ENCODE measurements around the gene SHANK2. TPM values are rescaled to one million over a fixed set of nuclear protein-coding genes. Genes with fewer than 3 reads are reported as not detected.

Gene SHANK2
- total and polyA plus RNA-seq, 2 donors (not counting 3 experiments of a cell fraction or from before 2014, with no cell fraction given): not detected

DNA sequence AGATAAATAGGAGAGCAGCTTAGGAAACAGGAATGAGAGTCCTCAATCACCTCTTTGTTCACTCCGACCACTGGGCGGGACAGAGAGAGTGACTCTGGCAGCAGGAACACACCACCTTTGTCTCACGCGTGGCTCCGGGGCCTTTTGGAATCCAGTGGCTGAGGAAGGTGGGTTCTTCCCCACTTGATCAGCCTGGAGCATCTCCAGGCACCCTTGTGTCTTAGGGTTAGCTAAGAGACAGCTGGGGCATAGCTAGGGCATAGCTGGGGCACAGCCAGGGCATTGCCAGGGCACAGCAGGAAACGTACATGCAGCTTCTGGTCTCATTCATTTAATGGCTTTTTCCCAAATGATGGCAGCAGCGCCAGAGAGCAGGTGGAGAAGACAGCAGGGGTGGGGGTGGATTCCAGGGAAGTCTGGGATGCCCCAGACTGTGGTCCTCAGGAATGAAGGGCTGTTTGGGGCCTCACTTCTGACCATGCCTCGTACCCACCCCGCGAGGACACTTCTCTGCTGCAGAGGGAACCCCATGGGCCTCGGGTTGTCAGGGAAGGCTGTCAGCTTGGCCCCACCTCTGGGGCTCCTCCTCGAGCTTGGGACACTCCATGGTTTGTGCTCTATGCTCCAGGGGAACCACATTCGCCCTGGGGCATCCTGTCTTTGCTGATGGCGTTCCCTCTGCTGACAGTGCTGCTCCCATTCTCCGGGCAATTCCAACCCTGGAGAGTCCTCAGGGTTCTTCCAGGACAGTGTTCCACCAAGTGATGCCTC is 30.4 kb upstream of the SHANK2 start:
- CTCF ChIA-PET: no interaction called here
- H3K4me2 ChIP-seq (ENCODE audit: insufficient read depth, low read length): no peak overlapping the region
- H3K9me1 ChIP-seq (replicated peaks; ENCODE audit: control insufficient read depth, extremely low read depth, insufficient read depth, low read length): no peaks in the 10 kb centered on the region
- no peaks in the 10 kb centered on the region for H3K9me3 ChIP-seq (replicated peaks; ENCODE audit: control insufficient read depth, insufficient read depth, low read length)
- TF ChIP-seq FOS (IDR thresholded peaks at IDR 0.05; ENCODE audit: borderline replicate concordance, insufficient read depth, low read length) (no peak), GATA2 (IDR thresholded peaks at IDR 0.05; ENCODE audit: insufficient read depth, insufficient read length, low read depth, low read length) (no peak), JUN (IDR thresholded peaks at IDR 0.05; ENCODE audit: borderline replicate concordance, insufficient read depth, insufficient read length, low read depth) (no peak), EZH2 (IDR thresholded peaks at IDR 0.05; ENCODE audit: borderline replicate concordance, low read depth, low read length, severe bottlenecking) (no peak), POLR2A (IDR thresholded peaks at IDR 0.05; ENCODE audit: low read depth, low read length) (no peak), MYC (IDR thresholded peaks at IDR 0.05; ENCODE audit: low read depth, low read length) (no peak), MAX (IDR thresholded peaks at IDR 0.05; ENCODE audit: insufficient read depth, insufficient read length) (no peak), POLR2AphosphoS5 (IDR thresholded peaks at IDR 0.05; ENCODE audit: insufficient read depth, low read depth, low read length) (no peak)
- TF ChIP-seq, protein P1, sequence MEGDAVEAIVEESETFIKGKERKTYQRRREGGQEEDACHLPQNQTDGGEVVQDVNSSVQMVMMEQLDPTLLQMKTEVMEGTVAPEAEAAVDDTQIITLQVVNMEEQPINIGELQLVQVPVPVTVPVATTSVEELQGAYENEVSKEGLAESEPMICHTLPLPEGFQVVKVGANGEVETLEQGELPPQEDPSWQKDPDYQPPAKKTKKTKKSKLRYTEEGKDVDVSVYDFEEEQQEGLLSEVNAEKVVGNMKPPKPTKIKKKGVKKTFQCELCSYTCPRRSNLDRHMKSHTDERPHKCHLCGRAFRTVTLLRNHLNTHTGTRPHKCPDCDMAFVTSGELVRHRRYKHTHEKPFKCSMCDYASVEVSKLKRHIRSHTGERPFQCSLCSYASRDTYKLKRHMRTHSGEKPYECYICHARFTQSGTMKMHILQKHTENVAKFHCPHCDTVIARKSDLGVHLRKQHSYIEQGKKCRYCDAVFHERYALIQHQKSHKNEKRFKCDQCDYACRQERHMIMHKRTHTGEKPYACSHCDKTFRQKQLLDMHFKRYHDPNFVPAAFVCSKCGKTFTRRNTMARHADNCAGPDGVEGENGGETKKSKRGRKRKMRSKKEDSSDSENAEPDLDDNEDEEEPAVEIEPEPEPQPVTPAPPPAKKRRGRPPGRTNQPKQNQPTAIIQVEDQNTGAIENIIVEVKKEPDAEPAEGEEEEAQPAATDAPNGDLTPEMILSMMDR (IDR thresholded peaks at IDR 0.05; ENCODE audit: extremely low read depth in 1 of 2, insufficient read depth in 1 of 2, low read depth in 1 of 2, low read length in 2 of 2): no peak
- H3K27me3 ChIP-seq (ENCODE audit: control insufficient read depth in 2 of 2, insufficient read depth in 2 of 2, low read length in 2 of 2): no peaks in the 10 kb centered on the region
- no peak overlapping the region for H3K9ac ChIP-seq (replicated peaks; ENCODE audit: extremely low read depth, insufficient read depth, low read length)
- H3K4me1 ChIP-seq (ENCODE audit: control insufficient read depth, extremely low read depth, insufficient read depth, low read length): no peaks in the 10 kb centered on the region
- no peaks in the 10 kb centered on the region for H3K36me3 ChIP-seq (ENCODE audit: control insufficient read depth in 2 of 2, extremely low read depth in 1 of 2, insufficient read depth in 2 of 2, low read length in 2 of 2)
- no peaks in the 10 kb centered on the region for H4K20me1 ChIP-seq (replicated peaks; ENCODE audit: control insufficient read depth, extremely low read depth, insufficient read depth, low read length)
- no peak overlapping the region for H2AFZ ChIP-seq (ENCODE audit: low read depth, low read length)
- POLR2A ChIA-PET: no interaction called here
- DNase-seq (ENCODE audit: low read depth, low spot score) (no peak), FAIRE-seq (no peak)
- intact Hi-C loops (cut with micrococcal nuclease) (no loop called here), dilution Hi-C loops (cut with MboI; ENCODE audit: extremely low pct_ligation_motif_present, low sequenced_read_pairs) (no loop called here)
- H3K79me2 ChIP-seq (ENCODE audit: control insufficient read depth, insufficient read depth, low read length): no peaks in the 10 kb centered on the region
- no TSS peak for BruUV-seq (replicated peaks)
- no peak overlapping the region for H3K27ac ChIP-seq (ENCODE audit: insufficient read depth, low read depth, low read length)
- no peak overlapping the region for H3K4me3 ChIP-seq (replicated peaks in 1 of 3; ENCODE audit: insufficient read depth in 1 of 3, low read depth in 1 of 3, low read length in 3 of 3)

Measured in endothelial cell of umbilical vein (primary cell).